Middle frontal gyrus (tissue), 1 donor: ENCODE data around the gene ARHGAP21.

Experiments used
- DNase-seq: peaks from one replicate; pipeline ENCODE4 v3.0.0-alpha.2; 2015; ENCODE audit warnings: low spot score; ENCODE audit errors: extremely low spot score

Gene ARHGAP21

GRCh38 chr10:24722676-24723385, 856 bp downstream of the ARHGAP21 start:
- DNase-seq, result no peak

- no peak for DNase-seq
Observed at GRCh38 chr10:24722131-24722675, 1.5 kb downstream of the ARHGAP21 start.

GRCh38 chr10:24721229-24722106, 2.2 kb downstream of the ARHGAP21 start:
- DNase-seq, result no peak

- no peak for DNase-seq
Observed at GRCh38 chr10:24720096-24720495, 3.6 kb downstream of the ARHGAP21 start.

GRCh38 chr10:24718031-24718855, 5.4 kb downstream of the ARHGAP21 start:
- DNase-seq, result no peak

GRCh38 chr10:24716295-24716694, 7.4 kb downstream of the ARHGAP21 start:
- DNase-seq, result no peak

- DNase-seq, result no peak
Observed at GRCh38 chr10:24715246-24715769, 8.4 kb downstream of the ARHGAP21 start.

GRCh38 chr10:24713086-24713485, 10.6 kb downstream of the ARHGAP21 start:
- DNase-seq, result no peak

- DNase-seq, result no peak
Observed at GRCh38 chr10:24711465-24711864, 12.2 kb downstream of the ARHGAP21 start.

- no peak for DNase-seq
Observed at GRCh38 chr10:24708081-24708480, 15.6 kb downstream of the ARHGAP21 start.

GRCh38 chr10:24707445-24707844, 16.2 kb downstream of the ARHGAP21 start:
- no peak for DNase-seq

GRCh38 chr10:24706479-24707118, 17.1 kb downstream of the ARHGAP21 start:
- DNase-seq, result no peak

- DNase-seq, result no peak
Observed at GRCh38 chr10:24703700-24704099, 20.0 kb downstream of the ARHGAP21 start.

- DNase-seq, result no peak
Observed at GRCh38 chr10:24701447-24701846, 22.2 kb downstream of the ARHGAP21 start.

- no peak for DNase-seq
Observed at GRCh38 chr10:24700948-24701347, 22.7 kb downstream of the ARHGAP21 start.

GRCh38 chr10:24698270-24698669, 25.4 kb downstream of the ARHGAP21 start:
- DNase-seq, result no peak

GRCh38 chr10:24697080-24697479, 26.6 kb downstream of the ARHGAP21 start:
- DNase-seq, result no peak

- DNase-seq, result no peak
Observed at GRCh38 chr10:24695452-24695851, 28.2 kb downstream of the ARHGAP21 start.

GRCh38 chr10:24694086-24694485, 29.6 kb downstream of the ARHGAP21 start:
- no peak for DNase-seq

- DNase-seq, result no peak
Observed at GRCh38 chr10:24690961-24691512, 32.6 kb downstream of the ARHGAP21 start.
